HEK293 (cell line): Measurements from ENCODE around the gene ZDHHC14.

ENCODE experiments used
- CTCF ChIP-seq: fragments of 450-650 bp; formaldehyde crosslinking; IDR thresholded peaks from 2 replicates; pipeline ENCODE4 v1.5.1; 2016; ENCODE audit warnings: missing biosample characterization, missing genetic modification characterization
- GLIS1 ChIP-seq: fragments of 450-650 bp; formaldehyde crosslinking; IDR thresholded peaks from 2 replicates; pipeline ENCODE4 v1.5.1; 2016; ENCODE audit warnings: missing biosample characterization, missing genetic modification characterization
- KLF16 ChIP-seq: fragments of 450-650 bp; formaldehyde crosslinking; IDR thresholded peaks from 2 replicates; pipeline ENCODE4 v1.5.1; 2017; ENCODE audit warnings: missing biosample characterization, missing genetic modification characterization
- ZNF121 ChIP-seq: fragments of 450-650 bp; formaldehyde crosslinking; IDR thresholded peaks from 2 replicates; pipeline ENCODE4 v1.5.1; 2016; ENCODE audit warnings: missing biosample characterization, missing genetic modification characterization
- ZNF133 ChIP-seq: fragments of 450-650 bp; formaldehyde crosslinking; IDR thresholded peaks from 2 replicates; pipeline ENCODE4 v1.5.1; 2016; ENCODE audit warnings: missing biosample characterization, missing genetic modification characterization
- ZNF184 ChIP-seq: fragments of 450-650 bp; IDR thresholded peaks from 2 replicates; pipeline ENCODE4 v1.5.1; 2018; ENCODE audit warnings: missing biosample characterization, mild to moderate bottlenecking, missing genetic modification characterization
- ZNF292 ChIP-seq: fragments of 450-650 bp; formaldehyde crosslinking; IDR thresholded peaks from 2 replicates; pipeline ENCODE4 v1.5.1; 2016; ENCODE audit warnings: low read depth, missing biosample characterization, missing genetic modification characterization, borderline replicate concordance
- ZNF354C ChIP-seq: fragments of 450-650 bp; formaldehyde crosslinking; IDR thresholded peaks from 2 replicates; pipeline ENCODE4 v1.5.1; 2016; ENCODE audit warnings: missing biosample characterization, missing genetic modification characterization, low read depth, borderline replicate concordance
- ZNF398 ChIP-seq: fragments of 450-650 bp; formaldehyde crosslinking; IDR thresholded peaks from 2 replicates; pipeline ENCODE4 v1.5.1; 2017; ENCODE audit warnings: missing biosample characterization, missing genetic modification characterization
- ZNF449 ChIP-seq: fragments of 450-650 bp; formaldehyde crosslinking; IDR thresholded peaks from 2 replicates; pipeline ENCODE4 v1.5.1; 2017; ENCODE audit warnings: missing biosample characterization, mild to moderate bottlenecking, missing genetic modification characterization, moderate library complexity
- ZSCAN5A ChIP-seq: fragments of 450-650 bp; formaldehyde crosslinking; IDR thresholded peaks from 2 replicates; pipeline ENCODE4 v1.5.1; 2016; ENCODE audit warnings: missing biosample characterization, missing genetic modification characterization

- no peak for TF ChIP-seq CTCF (tag by site-specific recombination)
- no peak for TF ChIP-seq ZSCAN5A (tag by site-specific recombination)
- TF ChIP-seq ZNF133 (tag by site-specific recombination), result no peak
- TF ChIP-seq GLIS1 (tag by site-specific recombination), result no peak
- no peak for TF ChIP-seq KLF16 (tag by site-specific recombination)
- no peak for TF ChIP-seq ZNF398 (tag by site-specific recombination)
- no peak for TF ChIP-seq ZNF449 (tag by site-specific recombination)
- TF ChIP-seq ZNF184 (tag by site-specific recombination), result no peak
- no peak for TF ChIP-seq ZNF292 (tag by site-specific recombination)
- no peak for TF ChIP-seq ZNF121 (tag by site-specific recombination)
- TF ChIP-seq ZNF354C (tag by site-specific recombination), result no peak
These were observed 137.6 kb downstream of the ZDHHC14 start for GRCh38 chr6:157518397-157519250.
